SK-N-SH (cell line): ENCODE measurements around the gene CACNG7. TPM values are rescaled to one million over a fixed set of nuclear protein-coding genes. Genes with fewer than 3 reads are reported as not detected.
A peak's percentile ranks its signal among the peaks of the same experiment; 100 is the strongest.

Source experiments
- CTCF ChIA-PET: fragments of 300-600, 350-600 bp; formaldehyde crosslinking; extraction: SDS; loops from one replicate; lab custom pipeline; 2021; lab: Yijun Ruan, JAX
- POLR2A ChIA-PET: fragments of 350-600 bp; sonication (Branson Sonifier 250); formaldehyde crosslinking; extraction: SDS; loops from one replicate; lab custom pipeline; 2020; ENCODE audit warnings: antibody characterized with exemption, inconsistent platforms; lab: Yijun Ruan, JAX
- DNase-seq: peaks from one replicate; pipeline ENCODE4 v3.0.0; 2012
- H2AFZ ChIP-seq: fragments of 200-600 bp; sonication (generic); 2 replicates; pipeline ENCODE4 v1.8.1; 2016; ENCODE audit warnings: antibody characterized with exemption, mild to moderate bottlenecking, low read depth
- H3F3A ChIP-seq: fragments of 200-600 bp; sonication (generic); replicated peaks from 2 replicates; pipeline ENCODE3; 2016; ENCODE audit warnings: antibody characterized with exemption, mild to moderate bottlenecking; ENCODE audit not compliant: insufficient read depth
- H3K27ac ChIP-seq, 2 experiments: fragments of 200-500 bp in 1 of 2; fragments of 200-600 bp in 1 of 2; sonication (Bioruptor generic) in 1 of 2; sonication (generic), shearing (Covaris generic) in 1 of 2; 2 replicates each; pipeline versions ENCODE4 v1.5.1 to v1.6.1; 2014 to 2016; ENCODE audit warnings: low read depth in 2 of 2, inconsistent platforms in 1 of 2, low read length in 1 of 2, mild to moderate bottlenecking in 1 of 2, mixed read lengths in 1 of 2
- H3K27me3 ChIP-seq: fragments of 200-600 bp; sonication (generic), shearing (Covaris generic); 2 replicates; pipeline ENCODE4 v1.6.1; 2016; ENCODE audit warnings: mixed run types; ENCODE audit not compliant: insufficient read depth
- H3K36me3 ChIP-seq, 2 experiments: fragments of 200-500 bp in 1 of 2; fragments of 200-600 bp in 1 of 2; sonication (Bioruptor generic) in 1 of 2; sonication (generic) in 1 of 2; replicated peaks in 1 of 2; 2 replicates each; pipeline versions ENCODE3 to v1.5.1; 2014 to 2016; ENCODE audit warnings: low read length in 1 of 2, mild to moderate bottlenecking in 1 of 2; ENCODE audit not compliant: insufficient read depth in 2 of 2, control insufficient read depth in 1 of 2
- H3K4me1 ChIP-seq, 2 experiments: fragments of 200-500 bp in 1 of 2; fragments of 200-600 bp in 1 of 2; sonication (Bioruptor generic) in 1 of 2; sonication (generic), shearing (Covaris generic) in 1 of 2; 2 replicates each; pipeline versions ENCODE4 v1.5.1 to v1.6.1; 2014 to 2016; ENCODE audit warnings: low read depth in 1 of 2, low read length in 1 of 2, mixed run types in 1 of 2; ENCODE audit not compliant: insufficient read depth in 2 of 2, control insufficient read depth in 1 of 2
- H3K4me2 ChIP-seq: fragments of 200-600 bp; sonication (generic), shearing (Covaris generic); 2 replicates; pipeline ENCODE4 v1.6.1; 2017; ENCODE audit warnings: mixed run types
- H3K4me3 ChIP-seq, 2 experiments: fragments of 200-500 bp in 1 of 2; fragments of 200-600 bp in 1 of 2; sonication (Bioruptor generic) in 1 of 2; sonication (generic), shearing (Covaris generic) in 1 of 2; 2 replicates each; pipeline versions ENCODE4 v1.5.1 to v1.8.1; 2014 to 2016; ENCODE audit warnings: low read depth in 2 of 2, inconsistent platforms in 1 of 2, low read length in 1 of 2, mild to moderate bottlenecking in 1 of 2, mixed read lengths in 1 of 2, moderate library complexity in 1 of 2
- H3K79me2 ChIP-seq: fragments of 200-600 bp; sonication (generic); 2 replicates; pipeline ENCODE4 v1.8.1; 2017; ENCODE audit warnings: mild to moderate bottlenecking; ENCODE audit not compliant: insufficient read depth
- H3K9ac ChIP-seq: fragments of 200-600 bp; sonication (generic); 2 replicates; pipeline ENCODE4 v1.6.1; 2017; ENCODE audit warnings: mixed run types
- H3K9me2 ChIP-seq: fragments of 200-600 bp; sonication (generic); 2 replicates; pipeline ENCODE4 v1.6.1; 2017; ENCODE audit warnings: mixed run types
- H3K9me3 ChIP-seq: fragments of 200-600 bp; sonication (generic); 2 replicates; pipeline ENCODE4 v1.6.1; 2017; ENCODE audit warnings: mixed run types, mild to moderate bottlenecking, moderate library complexity
- H4K20me1 ChIP-seq: fragments of 200-600 bp; sonication (generic); 2 replicates; pipeline ENCODE4 v1.6.1; 2017; ENCODE audit warnings: mild to moderate bottlenecking, mixed run types; ENCODE audit not compliant: insufficient read depth
- CHD2 ChIP-seq: fragments of 150-350 bp; IDR thresholded peaks from 2 replicates; pipeline ENCODE4 v1.6.1; 2018; ENCODE audit warnings: low read length; ENCODE audit not compliant: partially characterized antibody
- EP300 ChIP-seq, 2 experiments: IDR thresholded peaks; 2 replicates each; pipeline versions ENCODE4 v1.4.0 to v1.6.1; 2012; ENCODE audit warnings: borderline replicate concordance in 1 of 2, low read depth in 1 of 2, low read length in 1 of 2
- FOXM1 ChIP-seq: IDR thresholded peaks from 2 replicates; pipeline ENCODE4 v1.4.0; 2012; ENCODE audit warnings: low read depth, mild to moderate bottlenecking
- NFIC ChIP-seq: IDR thresholded peaks from 2 replicates; pipeline ENCODE4 v1.4.0; 2012; ENCODE audit warnings: borderline replicate concordance
- RCOR1 ChIP-seq: fragments of 150-350 bp; IDR thresholded peaks from 2 replicates; pipeline ENCODE4 v1.6.1; 2017; ENCODE audit warnings: antibody characterized with exemption, low read length
- WGBS: methylation state at CpG from one replicate; pipeline ENCODE4 v1.1.6; 2017; ENCODE audit warnings: low lambda C conversion rate; 5-methylcytosine and 5-hydroxymethylcytosine counted together
- polyA plus RNA-seq, 3 experiments: library from polyadenylated mRNA; depleted of rRNA; stranded (reverse); fragments of >200 nt; gene quantifications; 2 replicates each; pipeline ENCODE4 v1.2.3, GENCODE V29; 2012
- TF ChIP-seq, protein P1 (sequence below): fragments of 200-600 bp; sonication (generic); IDR thresholded peaks from 2 replicates; pipeline ENCODE4 v1.6.1; 2017; ENCODE audit warnings: antibody characterized with exemption, mild to moderate bottlenecking, moderate library complexity
- TF ChIP-seq, protein P2 (sequence below): IDR thresholded peaks from 2 replicates; pipeline ENCODE4 v1.4.0; 2012; ENCODE audit warnings: low read depth, borderline replicate concordance
- TF ChIP-seq, protein P3 (sequence below): IDR thresholded peaks from 2 replicates; pipeline ENCODE4; 2012

CACNG7 gene
- polyA plus RNA-seq, 1 of the 3 experiments (the other 2 are of a cell fraction), result 25.7 TPM

DNA sequence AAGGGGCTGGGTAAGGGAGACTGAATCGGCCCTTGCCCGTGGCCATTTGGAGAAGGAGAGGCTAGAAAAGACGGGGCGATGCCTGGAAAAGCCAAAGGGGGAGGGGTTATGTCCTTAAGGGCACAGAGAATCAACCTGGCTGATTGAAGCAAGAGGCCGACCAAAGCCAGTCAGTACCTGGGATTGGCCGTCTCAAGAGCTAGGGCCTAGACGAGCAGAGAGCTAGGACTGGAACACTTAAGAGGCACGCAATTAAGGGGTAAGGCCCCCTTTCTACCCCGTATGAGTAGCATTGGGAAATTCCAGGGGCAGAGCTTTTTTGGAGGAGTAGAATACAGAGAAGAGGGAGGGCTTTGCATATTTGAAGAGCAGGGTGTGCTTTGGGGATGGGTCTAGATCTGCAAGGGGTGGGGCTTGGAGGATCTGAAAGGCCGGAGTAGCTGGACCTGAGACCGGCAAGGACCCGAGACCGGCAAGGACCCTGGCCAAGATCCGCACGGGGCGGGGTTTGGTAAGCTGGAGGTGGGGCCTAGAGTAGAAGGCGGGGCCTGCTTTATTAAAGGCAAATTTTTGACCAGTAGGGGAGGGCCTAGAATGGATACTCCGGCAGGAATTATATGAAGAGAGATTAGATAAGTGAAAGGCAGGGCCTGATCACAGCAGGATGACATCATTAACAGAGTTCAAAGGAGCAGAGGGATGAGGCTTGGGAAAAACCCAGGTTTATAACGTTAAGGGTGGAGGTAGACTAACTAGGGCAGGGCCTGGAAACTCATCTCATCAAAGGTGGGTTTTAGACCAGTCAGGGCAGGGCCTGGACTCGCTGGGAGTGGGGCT, 71.7 kb downstream of the CACNG7 start (continued):
- TF ChIP-seq, protein P1, sequence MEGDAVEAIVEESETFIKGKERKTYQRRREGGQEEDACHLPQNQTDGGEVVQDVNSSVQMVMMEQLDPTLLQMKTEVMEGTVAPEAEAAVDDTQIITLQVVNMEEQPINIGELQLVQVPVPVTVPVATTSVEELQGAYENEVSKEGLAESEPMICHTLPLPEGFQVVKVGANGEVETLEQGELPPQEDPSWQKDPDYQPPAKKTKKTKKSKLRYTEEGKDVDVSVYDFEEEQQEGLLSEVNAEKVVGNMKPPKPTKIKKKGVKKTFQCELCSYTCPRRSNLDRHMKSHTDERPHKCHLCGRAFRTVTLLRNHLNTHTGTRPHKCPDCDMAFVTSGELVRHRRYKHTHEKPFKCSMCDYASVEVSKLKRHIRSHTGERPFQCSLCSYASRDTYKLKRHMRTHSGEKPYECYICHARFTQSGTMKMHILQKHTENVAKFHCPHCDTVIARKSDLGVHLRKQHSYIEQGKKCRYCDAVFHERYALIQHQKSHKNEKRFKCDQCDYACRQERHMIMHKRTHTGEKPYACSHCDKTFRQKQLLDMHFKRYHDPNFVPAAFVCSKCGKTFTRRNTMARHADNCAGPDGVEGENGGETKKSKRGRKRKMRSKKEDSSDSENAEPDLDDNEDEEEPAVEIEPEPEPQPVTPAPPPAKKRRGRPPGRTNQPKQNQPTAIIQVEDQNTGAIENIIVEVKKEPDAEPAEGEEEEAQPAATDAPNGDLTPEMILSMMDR, result no peak; the same call in 1 of the 2 replicates
- TF ChIP-seq EP300 (IDR thresholded peaks at IDR 0.05; ENCODE audit: borderline replicate concordance in 1 of 2, low read depth in 1 of 2, low read length in 1 of 2), result no peak
- TF ChIP-seq, protein P2, sequence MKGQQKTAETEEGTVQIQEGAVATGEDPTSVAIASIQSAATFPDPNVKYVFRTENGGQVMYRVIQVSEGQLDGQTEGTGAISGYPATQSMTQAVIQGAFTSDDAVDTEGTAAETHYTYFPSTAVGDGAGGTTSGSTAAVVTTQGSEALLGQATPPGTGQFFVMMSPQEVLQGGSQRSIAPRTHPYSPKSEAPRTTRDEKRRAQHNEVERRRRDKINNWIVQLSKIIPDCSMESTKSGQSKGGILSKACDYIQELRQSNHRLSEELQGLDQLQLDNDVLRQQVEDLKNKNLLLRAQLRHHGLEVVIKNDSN, result no peak

DNA sequence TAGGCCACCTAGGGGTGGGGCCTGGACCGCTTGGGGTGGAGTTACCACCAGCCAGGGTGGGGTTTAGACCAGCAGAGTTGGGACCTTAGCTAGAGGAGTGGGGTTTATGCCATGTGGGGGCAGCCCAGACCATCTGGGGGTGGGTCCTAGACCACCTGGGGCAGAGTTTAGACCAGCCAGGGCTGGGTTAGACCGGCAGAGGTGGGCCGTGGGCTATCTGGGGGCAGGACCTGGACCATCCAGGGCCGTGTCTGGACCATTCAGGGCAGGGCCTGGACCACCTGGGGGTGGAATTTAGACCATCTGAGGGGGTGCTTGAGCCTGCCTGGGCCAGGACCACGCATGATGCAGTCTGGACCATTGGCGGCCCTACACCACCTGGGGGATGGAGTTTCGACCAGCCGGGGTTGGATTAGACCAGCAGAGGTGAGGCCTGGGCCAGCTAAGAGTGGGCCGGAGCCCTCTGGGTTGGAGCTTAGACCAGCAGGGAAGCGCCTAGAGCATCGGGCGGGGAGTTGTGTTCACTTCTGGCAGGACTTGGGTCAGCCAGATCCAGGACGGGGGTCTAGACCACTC, 72.4 kb downstream of the CACNG7 start:
- Histone ChIP-seq H3K4me2 (peak overlapping the region; percentile 76), H3F3A (peaks cover 50% of the 10 kb centered on the region), H3K9me2 (no peaks in the 10 kb centered on the region), H3K4me3 (peak overlapping the region; percentile 69 to 88), H3K27ac (peak overlapping the region; percentile 89 to 90; a peak in 3 of 4 replicates), H3K4me1 (peaks cover 7 to 23% of the 10 kb centered on the region in 2 experiments; a peak in 3 of 4 replicates), H4K20me1 (no peaks in the 10 kb centered on the region), H2AFZ (no peak overlapping the region), H3K9me3 (no peaks in the 10 kb centered on the region), H3K79me2 (peaks cover 11% of the 10 kb centered on the region), H3K27me3 (no peaks in the 10 kb centered on the region), H3K36me3 (no peaks in the 10 kb centered on the region)
- POLR2A ChIA-PET, result interaction anchor here (1.0 kb wide), 1 partner anchor 8 kb away, joined by 4 read pairs; no protein-coding TSS in a partner anchor
- WGBS, result 73% methylated on average over 12 of the region's 13 CpGs
- no peak for DNase-seq
- CTCF ChIA-PET, result interaction anchor here (0.6 to 1.6 kb wide), 5 partner anchors 8 to 43 kb away, joined by 3 to 5 read pairs (median 3); no protein-coding TSS in a partner anchor
- TF ChIP-seq, protein P3, sequence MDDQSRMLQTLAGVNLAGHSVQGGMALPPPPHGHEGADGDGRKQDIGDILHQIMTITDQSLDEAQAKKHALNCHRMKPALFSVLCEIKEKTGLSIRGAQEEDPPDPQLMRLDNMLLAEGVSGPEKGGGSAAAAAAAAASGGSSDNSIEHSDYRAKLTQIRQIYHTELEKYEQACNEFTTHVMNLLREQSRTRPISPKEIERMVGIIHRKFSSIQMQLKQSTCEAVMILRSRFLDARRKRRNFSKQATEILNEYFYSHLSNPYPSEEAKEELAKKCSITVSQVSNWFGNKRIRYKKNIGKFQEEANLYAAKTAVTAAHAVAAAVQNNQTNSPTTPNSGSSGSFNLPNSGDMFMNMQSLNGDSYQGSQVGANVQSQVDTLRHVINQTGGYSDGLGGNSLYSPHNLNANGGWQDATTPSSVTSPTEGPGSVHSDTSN, result no peak
- no peak for TF ChIP-seq CHD2
- TF ChIP-seq, protein P1, result no peak
- TF ChIP-seq FOXM1, result no peak
- no peak for TF ChIP-seq NFIC
- TF ChIP-seq RCOR1, result no peak
- TF ChIP-seq, all 33 proteins: peak for 0
- peak overlapping the region; percentile 46 for H3K9ac ChIP-seq
